Measurements from ENCODE around the gene BPI. TPM values are rescaled to one million over a fixed set of nuclear protein-coding genes. Genes with fewer than 3 reads are reported as not detected.
"Not testable (repeated sequence)": the region's sequence is repeated elsewhere in the genome, so short reads cannot be mapped to it uniquely, and the experiment has no call there.

Gene BPI
- total RNA-seq, 1 experiment from 2014 or later, result not detected

DNA sequence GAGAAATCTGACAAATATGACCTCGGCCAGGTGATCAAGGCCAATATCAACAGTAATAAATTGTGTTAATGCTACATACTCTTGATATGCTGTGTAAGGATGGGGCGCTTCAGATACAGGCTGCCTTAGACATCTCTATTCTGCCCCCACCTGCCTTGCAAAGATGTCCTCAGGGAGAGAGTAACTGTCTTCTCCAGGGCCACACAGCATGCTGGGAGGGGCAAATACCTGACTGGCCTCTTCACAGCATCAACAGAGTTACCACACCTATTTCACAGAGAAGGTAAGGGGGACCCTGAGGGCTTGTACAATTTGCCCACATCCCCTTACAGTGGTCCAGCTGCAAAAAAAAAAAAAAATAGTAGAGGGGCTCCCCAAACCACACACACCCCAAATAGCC lies 26.3 kb upstream of the BPI start:
- DNase-seq (ENCODE audit: low read depth), result no peak

DNA sequence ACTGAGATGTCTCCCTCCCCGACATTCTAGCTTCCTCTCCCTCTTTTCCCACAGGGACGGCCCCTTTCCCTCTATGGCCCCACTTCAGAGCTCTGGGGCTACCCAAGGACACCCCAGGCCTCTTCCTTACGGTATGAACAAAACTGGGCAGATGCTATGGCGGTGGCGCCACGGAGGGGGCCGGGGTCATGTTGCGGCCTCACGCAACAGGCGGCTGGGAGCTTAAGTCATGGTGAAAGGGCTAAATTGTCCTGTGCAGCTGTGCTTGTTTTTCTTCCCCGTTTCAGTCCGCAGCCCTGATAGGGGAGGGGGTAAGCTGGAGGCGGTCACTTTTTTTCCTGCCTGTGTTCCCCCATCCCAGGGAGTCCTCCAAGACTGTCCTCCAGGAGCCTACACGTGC lies 25.8 kb upstream of the BPI start:
- DNase-seq (ENCODE audit: low read depth), result no peak

DNA sequence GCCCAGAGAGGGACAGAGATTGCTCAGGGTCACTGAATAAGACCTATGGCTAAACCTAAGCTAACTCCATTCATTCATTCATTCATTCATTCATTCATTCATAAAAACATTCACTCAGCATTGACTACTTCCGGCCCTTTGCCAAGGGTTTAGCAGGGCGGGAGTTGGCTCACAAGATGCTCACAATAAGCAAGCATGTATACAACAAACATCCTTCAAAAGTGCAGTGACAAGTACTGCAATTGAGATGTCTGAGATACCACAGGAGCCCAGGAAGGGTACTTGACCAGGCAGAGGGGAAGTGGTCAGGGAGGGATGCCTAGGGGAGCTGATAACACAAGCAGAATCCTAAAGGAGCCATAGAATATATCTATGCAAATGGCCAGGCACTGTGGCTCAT lies 25.2 kb upstream of the BPI start:
- DNase-seq (ENCODE audit: low read depth), result peak; percentile 28

DNA sequence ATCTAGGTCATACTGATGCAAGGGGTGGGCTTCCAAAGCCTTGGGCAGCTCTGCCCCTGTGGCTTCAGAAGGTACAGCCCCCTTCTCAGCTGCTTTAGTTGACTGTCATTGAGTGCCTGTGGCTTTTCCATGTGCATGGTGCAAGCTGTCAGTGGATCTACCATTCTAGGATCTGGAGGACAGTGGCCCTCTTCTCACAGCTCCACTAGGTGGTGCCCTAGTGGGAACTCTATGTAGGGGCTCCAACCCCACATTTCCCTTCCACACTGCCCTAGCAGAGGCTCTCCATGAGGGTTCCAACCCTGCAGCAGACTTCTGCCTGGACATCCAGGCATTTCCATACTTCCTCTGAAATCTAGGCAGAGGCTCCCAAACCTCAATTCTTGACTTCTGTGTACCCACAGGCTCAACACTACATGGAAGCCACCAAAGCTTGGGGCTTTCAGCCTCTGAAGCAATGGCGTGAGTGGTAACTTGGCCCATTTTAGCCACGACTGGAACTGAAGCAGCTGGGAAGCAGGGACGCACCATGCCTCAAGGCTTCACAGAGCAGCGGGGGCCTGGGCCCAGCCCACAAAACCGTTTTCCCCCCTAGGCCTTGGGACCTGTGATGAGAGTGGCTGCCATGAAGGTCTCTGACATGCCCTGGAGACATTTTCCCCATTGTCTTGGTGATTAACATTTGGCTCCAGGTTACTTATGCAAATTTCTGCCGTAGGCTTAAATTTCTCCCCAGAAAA lies 22.6 kb upstream of the BPI start:
- not testable (repeated sequence) for DNase-seq (ENCODE audit: low read depth)

DNA sequence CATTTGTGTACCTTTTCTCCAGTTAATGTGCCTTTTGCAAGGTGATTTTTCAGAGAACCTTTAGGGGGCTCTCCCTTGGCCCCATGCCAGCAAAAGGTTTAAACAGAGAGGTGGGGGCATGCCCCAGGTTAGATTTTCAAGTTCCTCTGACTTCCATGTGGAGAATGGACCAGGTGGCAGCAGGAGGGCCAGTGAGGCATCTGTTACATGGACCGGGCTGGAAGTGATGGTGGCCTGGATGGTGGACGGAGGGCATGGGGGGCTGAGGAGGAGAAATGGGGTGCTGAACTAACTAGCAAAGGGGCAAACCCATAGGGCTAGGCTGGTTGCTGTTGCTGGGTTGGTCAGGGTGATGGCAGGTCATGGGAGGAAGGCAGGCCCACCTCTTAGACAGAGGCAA lies 20.7 kb upstream of the BPI start:
- no peak for DNase-seq (ENCODE audit: low read depth)

- DNase-seq (ENCODE audit: low read depth), result not testable (repeated sequence)
Observed at GRCh38 chr20:38284066-38284650, 19.8 kb upstream of the BPI start.

DNA sequence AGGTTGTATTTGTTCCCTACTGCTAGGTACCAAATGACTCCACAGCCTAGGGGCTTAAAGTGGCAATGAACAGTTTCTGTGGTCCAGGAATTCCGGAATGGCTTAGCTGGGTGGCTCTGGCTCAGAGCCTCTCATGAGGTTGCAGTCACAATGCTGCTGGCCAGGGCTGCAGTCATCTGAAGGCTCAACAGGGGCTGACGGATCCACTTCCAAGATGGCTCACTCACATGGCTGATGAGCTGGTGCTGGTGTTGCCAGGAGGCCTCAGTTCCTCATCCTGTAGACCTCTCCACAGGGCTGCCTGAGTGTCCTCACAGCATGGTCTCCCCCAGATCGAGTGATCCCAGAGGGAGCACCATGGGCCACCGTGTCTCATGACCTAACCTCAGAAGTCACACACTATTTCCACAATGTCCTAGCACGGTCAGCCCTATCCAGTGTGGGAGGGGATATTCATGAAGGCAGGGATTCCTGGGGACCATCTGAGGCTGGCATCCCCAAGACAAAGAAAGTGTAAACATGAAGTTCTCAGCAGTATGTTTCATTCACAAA lies 19.0 kb upstream of the BPI start:
- no peak for DNase-seq (ENCODE audit: low read depth)

DNA sequence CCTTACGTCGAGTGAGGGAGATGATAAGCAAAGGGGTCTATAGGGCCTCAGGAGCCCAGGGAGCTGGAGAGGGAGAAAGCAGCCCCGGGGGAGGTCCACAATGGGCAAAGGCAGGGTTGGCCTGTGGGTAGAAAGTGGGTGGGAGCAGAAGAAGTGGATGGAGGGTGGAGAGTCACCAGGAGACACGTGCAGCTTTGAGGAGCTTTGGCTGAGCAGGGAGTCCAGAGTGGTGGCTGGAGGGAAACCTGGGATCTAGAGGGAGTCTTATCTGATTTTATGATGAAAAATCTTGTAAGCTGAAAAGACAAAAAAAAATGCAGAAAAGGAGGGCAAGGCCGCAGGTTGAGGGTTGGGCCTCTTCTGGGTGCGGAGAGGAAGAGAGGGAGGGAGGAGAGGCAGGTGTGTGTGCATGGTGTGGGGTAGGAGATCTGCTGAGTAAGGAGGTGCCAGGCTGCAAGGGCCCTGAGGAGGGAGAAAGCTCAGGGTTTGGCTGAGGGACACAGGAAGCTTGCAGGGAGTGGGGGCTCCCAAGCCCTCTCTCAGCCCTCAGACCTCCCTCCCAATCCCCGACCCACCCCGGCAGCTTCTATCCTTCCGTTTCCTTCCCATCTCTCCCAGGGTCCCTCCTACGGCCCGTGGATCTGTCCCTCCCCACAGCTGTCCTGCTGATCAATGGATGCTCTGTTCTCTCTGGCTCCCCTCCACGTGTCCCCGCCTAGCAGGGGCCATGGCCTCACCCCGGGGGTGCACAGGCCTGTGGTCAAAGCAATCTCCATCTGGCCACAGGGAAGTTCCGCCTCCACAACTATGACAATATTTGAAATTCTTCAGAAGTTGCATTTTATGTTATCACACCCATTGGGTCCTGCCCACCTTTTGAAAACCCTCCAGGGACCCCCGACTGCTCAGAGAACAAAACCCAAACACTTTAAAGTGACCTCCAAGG lies 17.1 kb upstream of the BPI start:
- peak; percentile 41 for DNase-seq (ENCODE audit: low read depth)

GRCh38 chr20:38290829-38291814 lies 12.8 kb upstream of the BPI start:
- peak; percentile 93 for DNase-seq (ENCODE audit: low read depth)

DNA sequence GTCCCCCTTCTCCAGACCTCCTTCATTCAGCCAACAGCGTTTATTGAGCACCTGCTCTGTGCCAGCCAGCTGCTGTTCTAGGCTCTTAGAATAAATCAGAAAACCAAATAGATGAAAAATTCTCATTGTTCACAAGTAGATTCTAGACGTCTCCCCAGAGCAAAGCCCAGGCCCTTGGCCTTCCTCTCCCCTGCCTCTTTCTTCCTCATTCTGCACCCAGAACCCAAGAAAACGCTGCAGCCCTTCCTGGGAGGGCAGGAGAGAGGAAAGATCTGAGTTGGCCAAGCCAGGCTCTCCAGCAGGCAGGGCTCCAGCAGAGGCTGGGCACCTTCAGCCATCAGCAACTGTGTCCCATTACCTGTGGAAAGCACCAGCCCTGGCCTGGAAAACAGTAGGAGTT lies 12.0 kb upstream of the BPI start:
- no peak for DNase-seq (ENCODE audit: low read depth)

GRCh38 chr20:38293491-38294065 lies 10.4 kb upstream of the BPI start:
- DNase-seq (ENCODE audit: low read depth), result no peak

DNA sequence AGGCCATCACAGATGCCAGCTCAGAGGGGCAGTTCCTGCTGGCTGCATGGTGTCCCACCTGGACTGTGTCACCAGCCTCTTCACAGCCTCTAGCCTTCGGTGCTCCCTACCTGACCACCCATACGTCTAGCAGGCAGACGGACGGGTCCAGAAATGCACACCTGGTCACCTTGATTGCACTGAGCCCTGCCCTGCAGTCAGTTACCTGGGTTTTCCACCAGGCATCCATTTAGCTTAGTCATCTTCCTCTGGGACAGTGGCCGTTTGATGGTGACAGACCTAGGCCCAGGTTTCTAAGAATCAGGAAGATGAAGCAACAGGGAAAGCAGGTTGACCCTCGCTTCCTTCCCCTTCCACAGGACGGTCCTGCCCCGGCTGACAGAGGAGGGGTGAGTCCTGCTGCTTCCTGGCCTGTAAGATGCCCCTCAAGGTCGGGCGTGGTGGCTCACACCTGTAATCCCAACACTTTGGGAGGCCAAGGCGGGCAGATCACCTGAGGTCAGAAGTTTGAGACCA lies 9.8 kb upstream of the BPI start:
- no peak for DNase-seq (ENCODE audit: low read depth)

- DNase-seq (ENCODE audit: low read depth), result no peak
Observed at GRCh38 chr20:38295811-38296210, 8.1 kb upstream of the BPI start.

DNA sequence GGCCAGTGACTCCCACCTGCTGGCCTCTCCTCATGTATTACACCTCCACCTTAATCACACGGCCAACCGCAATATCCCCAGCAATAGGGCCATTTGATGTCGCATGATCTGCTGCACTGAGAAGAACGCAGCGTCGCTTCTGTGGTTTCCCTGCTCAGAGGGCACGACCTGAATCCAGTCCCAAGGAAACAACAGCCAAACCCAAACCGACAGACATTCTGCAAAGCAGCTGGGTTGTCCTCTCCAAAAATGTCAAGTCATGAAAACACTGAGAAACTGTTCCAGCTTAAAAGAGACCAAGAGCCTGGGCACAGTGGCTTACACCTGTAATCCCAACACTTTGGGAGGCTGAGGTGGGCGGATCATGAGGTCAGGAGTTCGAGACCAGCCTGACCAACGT lies 7.5 kb upstream of the BPI start:
- no peak for DNase-seq (ENCODE audit: low read depth)

- DNase-seq (ENCODE audit: low read depth), result no peak
Observed at GRCh38 chr20:38297916-38298674, 5.9 kb upstream of the BPI start.

DNA sequence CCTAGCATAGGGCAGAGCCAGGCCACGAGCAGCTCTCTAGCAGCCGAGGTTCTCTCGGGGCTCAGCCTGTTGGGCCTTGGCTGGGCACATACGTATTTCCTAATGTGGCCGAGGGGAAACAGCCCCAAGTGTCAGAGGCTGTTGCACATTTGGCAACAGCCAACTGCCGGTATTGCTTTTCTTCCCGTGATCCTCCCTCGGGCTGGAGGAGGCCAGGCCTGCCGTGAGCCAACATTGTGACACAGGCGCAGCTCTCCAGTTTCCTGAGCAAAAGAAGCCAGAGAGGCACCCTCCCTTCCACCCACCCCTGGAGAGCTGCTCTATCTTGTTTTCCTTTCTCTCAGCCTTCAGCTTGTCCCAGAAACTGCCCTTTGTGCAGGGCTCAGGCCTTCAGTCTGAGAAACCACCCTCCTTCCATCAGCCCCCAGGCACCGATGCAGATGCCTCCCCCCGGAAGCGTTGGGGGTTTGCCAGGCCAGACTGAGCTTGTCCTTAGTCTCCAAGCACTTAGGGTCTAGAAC lies 5.1 kb upstream of the BPI start:
- DNase-seq (ENCODE audit: low read depth), result no peak

DNA sequence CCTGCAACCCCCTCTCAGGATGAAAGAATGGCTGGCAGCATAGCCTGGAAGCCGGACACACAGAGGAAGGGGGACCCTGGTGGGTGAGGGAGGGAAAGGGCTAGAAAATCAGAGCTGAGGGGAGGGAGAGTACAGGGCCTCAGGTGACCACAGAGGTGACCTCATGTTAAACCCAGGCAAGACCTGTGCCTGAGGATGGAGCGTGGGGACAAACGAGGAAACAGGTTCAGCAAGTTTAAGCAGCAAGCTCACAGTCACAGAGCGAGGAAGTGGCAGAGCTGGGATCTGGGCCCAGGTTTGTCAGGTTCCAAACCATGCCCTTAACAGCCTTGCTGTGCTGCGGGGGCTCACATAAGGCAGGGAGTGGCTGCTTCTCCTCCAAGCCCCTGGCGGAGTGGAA lies 4.0 kb upstream of the BPI start:
- no peak for DNase-seq (ENCODE audit: low read depth)

- DNase-seq (ENCODE audit: low read depth), result no peak
Observed at GRCh38 chr20:38300438-38300837, 3.5 kb upstream of the BPI start.

GRCh38 chr20:38301309-38301708 lies 2.6 kb upstream of the BPI start:
- no peak for DNase-seq (ENCODE audit: low read depth)

- no peak for DNase-seq (ENCODE audit: low read depth)
Observed at GRCh38 chr20:38302786-38303185, 1.2 kb upstream of the BPI start.
